LNCaP clone FGC (cell line): ENCODE measurements around the gene PKDREJ.

ENCODE experiments used
- DNase-seq: peaks from one replicate; pipeline ENCODE4 v3.0.0-alpha.2; 2011; ENCODE audit warnings: low read depth
- H3K4me3 ChIP-seq: 2 replicates; pipeline ENCODE4 v1.5.1; 2011; ENCODE audit warnings: mild to moderate bottlenecking, low read depth, low read length, control low read depth
- CTCF ChIP-seq: IDR thresholded peaks from 2 replicates; pipeline ENCODE4 v1.5.1; 2012; ENCODE audit warnings: mild to moderate bottlenecking; ENCODE audit not compliant: control insufficient read depth, insufficient read depth; ENCODE audit errors: extremely low read depth

PKDREJ gene

GRCh38 chr22:46293577-46294260 is 30.6 kb upstream of the PKDREJ start:
- TF ChIP-seq CTCF, result no peak
- no peak for DNase-seq
- no peak overlapping the region for H3K4me3 ChIP-seq

GRCh38 chr22:46292732-46293131 is 29.6 kb upstream of the PKDREJ start:
- DNase-seq, result no peak
- H3K4me3 ChIP-seq, result no peak overlapping the region
- TF ChIP-seq CTCF, result no peak

- H3K4me3 ChIP-seq, result no peak overlapping the region
These were observed 29.0 kb upstream of the PKDREJ start for GRCh38 chr22:46292173-46292572.

GRCh38 chr22:46290843-46291785 is 28.0 kb upstream of the PKDREJ start:
- no peak for DNase-seq
- H3K4me3 ChIP-seq, result no peak overlapping the region
- no peak for TF ChIP-seq CTCF

More at GRCh38 chr22:46292173-46292572, 29.0 kb upstream of the PKDREJ start:
- DNase-seq, result no peak
- TF ChIP-seq CTCF, result no peak

GRCh38 chr22:46290121-46290842 is 27.1 kb upstream of the PKDREJ start:
- DNase-seq, result no peak
- no peak overlapping the region for H3K4me3 ChIP-seq

More at GRCh38 chr22:46290121-46290842, 27.1 kb upstream of the PKDREJ start:
- TF ChIP-seq CTCF, result no peak
